Left kidney (tissue), 2 donors: Measurements from ENCODE around the gene LAPTM4A. TPM values are rescaled to one million over a fixed set of nuclear protein-coding genes. Genes with fewer than 3 reads are reported as not detected.
A peak's percentile ranks its signal among the peaks of the same experiment; 100 is the strongest.

Experiments
- DNase-seq: peaks from one replicate; pipeline ENCODE4 v3.0.0-alpha.2; 2013
- polyA plus RNA-seq: library from polyadenylated mRNA; unstranded; fragments of 120-200 nt; gene quantifications from one replicate; pipeline ENCODE4 v1.2.1, GENCODE V29; 2013; ENCODE audit not compliant: insufficient read length

LAPTM4A gene
- polyA plus RNA-seq, 1 donor, result 421 TPM

DNA sequence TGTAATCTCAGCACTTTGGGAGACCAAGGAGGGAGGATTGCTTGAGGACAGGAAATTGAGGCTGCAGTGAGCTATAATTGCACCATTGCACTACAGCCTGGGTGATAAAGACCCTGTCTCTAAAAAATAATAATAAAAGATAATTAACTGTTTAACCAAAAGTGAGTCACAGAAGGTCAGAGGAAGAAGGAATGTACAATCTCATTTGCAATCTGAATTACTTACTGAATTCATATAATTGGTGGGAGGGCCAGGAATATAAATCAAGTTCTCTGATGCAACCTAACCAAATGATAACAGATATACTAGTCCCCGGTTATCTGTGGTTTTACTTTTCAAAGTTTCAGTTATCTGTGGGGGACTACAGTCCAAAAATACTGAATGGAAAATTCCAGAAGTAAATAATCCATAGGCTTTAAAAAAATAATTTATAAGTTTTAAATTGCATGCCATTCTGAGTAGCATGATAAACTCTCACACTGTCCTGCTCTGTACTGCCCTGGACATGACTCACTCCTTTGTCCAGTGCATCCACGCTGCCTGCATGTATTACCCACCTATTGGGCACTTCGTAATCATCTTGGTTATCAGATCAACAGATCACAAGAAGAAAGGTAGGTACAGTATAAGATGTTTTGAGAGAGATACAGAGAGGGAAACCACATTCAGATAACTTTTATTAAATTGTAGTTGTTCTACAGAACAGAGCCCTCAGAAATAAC lies 26.2 kb downstream of the LAPTM4A start:
- no peak for DNase-seq

DNA sequence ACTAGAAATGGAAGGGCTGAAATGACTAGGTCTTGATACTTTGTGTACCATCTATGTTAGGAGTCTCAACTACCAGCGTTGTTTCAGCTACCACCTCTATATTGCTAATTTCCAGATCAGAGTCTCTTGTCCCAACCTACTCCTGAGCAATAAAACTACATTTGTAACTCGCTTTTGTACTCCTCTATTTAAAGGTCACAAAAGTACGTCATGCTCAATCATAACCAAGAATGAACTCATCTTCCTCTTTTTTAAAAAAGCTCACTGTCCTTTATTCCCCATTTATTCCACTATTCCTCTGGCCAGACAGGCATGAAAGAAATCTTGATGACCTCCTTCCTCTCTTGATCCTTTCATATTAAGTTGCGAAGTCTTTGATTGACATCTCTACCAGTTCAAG lies 27.7 kb downstream of the LAPTM4A start:
- no peak for DNase-seq

DNA sequence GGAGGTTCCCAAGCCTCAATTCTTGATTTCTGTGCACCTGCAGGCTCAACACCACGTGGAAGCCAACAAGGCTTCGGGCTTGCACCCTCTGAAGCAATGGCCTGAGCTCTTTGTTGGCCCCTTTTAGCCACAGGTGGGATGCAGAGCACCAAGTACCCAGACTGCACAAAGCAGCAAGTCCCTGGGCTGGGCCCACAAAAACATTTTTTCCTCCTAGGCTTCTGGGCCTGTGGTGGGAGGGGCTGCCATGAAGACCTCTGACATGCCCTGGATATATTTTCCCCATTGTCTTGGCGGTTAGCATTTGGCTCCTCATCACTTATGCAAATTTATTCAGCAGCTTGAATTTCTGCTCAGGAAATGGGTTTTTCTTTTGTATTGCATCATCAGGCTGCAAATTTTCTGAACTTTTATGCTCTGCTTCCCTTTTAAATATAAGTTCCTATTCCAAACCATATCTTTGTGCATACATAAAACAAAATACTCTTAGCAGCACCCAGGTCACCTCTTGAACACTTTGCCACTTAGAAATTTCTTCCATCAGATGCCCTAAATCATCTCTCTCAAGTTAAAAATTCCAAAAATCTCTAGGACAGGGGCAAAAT lies 29.9 kb downstream of the LAPTM4A start:
- no peak for DNase-seq

DNA sequence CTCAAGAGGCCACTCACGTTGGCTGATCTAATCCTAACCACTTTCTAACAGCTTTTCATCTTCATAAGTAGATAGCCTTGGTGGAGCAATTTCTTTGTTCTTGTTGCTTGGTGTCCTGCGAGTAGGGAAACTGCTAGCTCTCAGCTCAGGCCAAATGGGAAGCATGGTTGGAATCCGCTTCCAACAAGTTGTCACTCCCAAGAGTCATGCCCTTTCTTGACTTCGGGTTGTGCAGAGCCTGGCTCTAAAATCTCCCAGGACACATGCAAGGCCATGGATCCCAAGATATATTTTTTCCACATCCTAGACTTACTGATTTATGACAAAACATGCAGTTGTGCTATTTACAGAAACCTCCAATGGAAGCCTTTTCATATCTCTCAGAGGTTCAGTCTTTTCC lies 31.7 kb downstream of the LAPTM4A start:
- DNase-seq, result no peak

DNA sequence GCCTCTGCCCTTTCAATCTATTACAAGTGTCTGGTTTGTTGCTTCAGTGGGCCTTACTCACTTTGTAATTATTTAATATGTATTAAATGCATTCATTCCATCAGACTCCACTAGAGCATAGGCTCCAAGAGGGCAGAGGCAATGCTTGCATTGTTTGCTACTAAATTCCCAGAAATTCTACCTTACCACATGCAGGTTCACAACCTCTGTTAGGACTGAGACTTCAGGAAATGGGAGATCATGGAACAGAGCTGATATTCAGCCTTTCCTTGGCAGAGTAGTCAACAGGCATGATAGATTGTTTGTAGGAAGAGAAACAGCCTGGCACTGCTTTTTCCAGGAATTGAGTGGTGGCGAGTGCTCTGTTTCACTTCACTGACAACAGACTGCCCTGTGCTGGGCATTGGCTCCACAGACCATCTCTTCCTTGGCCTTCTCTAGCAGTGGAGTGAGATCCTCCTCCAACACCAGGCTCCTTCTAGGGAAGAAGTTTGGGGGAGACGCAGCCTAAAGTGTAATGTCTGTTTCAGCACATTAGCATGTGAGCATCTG lies 32.8 kb downstream of the LAPTM4A start:
- no peak for DNase-seq

DNA sequence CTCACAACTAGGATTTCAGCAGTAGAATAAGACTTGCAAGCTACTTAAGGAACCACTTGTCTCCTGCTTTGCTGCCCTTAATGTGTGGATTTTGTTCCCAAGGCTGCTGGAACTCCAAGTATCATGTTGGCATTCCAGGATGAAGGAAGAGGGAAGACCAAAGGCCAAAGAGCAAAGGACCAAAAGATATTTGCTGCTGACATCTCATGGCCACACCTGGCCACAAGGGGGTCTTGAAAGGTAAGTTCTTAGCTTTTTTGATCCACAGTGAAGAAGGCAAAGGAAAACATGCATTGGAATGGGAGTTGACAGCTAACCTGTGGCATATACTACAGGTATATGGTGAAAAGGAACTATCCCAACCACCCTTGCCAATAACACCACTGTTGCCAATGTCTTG lies 35.1 kb downstream of the LAPTM4A start:
- no peak for DNase-seq

DNA sequence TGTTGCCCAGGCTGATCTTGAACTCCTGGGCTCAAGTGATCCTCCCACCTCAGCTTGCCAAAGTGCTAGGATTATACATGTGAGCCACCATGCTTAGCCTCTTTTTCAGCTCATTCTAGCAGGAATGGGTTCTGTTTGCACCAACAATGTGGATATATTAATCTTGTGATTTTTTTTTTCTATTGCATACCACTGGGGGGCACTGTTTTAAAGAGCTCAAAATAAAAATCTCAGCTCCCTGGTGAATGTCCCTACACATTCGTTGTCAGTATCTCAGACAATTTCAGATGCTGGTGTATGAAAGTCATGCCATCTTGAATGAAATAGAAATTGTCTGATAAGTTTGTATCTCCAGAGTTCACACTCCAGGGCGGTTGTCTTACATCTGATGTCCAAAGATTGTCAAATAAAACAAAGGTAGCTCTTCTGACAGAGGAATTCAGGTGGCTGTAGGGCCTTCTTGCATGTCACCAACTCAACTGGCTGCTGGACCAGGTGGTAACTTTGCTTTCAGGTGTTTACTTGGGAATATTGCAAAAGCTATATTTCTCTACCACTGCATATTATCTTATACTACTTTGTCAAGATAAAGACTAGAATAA lies 35.8 kb downstream of the LAPTM4A start:
- DNase-seq, result peak; percentile 68

DNA sequence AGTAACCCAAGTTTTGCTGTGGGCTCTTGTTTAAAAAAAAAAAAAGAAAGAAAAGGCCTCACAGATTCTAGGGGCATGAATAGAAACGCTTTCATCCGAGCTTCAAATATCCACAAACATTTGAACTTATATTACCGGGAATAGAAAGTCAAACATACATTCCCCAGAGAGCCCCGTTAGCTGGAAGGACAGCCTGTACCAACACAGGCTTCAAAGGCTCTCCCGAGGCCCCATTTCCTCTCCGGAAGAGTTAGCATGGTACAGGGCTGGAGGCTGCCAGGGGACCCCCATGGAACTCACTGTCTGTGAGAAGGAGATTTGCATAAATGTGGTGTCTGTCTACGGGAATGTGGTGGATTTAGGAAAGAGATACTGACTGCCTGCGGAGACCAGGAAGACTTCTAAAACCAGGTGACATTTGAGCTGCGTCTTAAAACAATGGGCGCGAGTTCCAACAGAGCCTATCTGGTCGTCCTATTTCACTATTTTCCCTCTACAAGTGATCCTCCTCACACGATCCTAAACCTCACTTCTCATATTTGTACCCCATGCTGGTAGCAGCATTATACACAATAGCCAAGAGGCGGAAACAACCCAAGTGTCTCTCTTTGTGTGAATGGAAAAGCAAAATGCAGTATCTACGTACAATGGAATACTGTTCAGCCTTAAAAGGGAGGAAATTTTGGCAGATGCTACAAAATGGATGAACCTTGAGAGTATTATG lies 38.1 kb downstream of the LAPTM4A start:
- no peak for DNase-seq

DNA sequence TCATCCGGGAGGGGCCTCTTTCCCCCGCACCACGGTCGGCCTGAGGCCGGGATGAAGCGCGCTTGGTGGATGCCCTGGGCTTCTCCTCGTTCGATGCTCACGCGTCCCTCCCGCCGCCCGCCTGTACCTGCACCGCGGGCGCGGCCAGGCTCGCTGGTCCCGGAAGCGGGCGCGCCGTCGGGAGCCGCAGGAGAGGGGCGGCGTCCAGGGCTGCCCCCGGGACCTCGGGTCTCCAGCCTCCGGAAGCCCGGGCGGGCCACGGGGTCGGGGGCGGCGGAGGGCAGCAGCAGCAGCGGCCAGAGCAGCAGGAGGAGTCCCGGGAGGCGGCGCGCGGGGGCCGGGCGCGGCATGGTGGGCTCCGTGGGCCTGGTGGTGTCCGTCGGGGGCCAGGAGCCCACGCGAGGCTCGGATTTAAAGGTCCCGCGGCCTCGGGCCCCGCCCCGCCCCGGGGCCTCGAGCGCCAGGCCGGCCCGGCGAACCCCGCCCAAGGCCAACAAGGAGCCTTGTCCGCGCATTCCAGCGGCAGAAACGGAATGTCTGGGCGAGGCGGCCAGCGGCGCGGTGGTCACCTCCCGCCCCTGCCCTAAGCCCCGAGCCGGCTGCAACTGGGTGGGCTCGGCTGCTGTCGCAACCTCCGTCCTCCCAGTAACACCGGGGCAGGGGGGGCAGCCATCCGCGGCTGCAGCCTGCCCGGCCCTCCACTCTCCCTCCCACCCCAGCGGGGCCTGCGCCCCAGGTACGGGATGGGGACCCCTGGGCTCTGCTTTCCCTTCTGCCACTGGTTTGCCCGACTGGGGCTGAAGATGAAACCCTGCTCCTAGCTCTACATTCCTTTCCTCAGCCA lies 38.9 kb downstream of the LAPTM4A start, which contains the start of gene MATN3:
Gene MATN3, minus strand, starts transcription at position 387 of the 844 bp plus-strand sequence. Its CDS starts 37 bp downstream, at position 350.
- no peak for DNase-seq

DNA sequence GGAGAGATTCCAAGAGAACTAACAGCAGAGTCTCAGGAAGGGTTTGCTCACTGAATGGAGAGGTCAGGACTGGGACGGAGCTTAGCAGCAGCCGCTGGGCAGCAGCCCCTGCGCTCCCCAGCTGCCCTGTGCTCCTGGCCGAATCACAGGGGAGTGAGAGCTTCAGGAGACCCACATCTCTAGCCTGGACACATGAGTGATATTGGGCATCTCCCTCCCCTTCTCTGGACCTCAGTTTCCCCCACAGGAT lies 39.5 kb downstream of the LAPTM4A start:
- DNase-seq, result no peak

DNA sequence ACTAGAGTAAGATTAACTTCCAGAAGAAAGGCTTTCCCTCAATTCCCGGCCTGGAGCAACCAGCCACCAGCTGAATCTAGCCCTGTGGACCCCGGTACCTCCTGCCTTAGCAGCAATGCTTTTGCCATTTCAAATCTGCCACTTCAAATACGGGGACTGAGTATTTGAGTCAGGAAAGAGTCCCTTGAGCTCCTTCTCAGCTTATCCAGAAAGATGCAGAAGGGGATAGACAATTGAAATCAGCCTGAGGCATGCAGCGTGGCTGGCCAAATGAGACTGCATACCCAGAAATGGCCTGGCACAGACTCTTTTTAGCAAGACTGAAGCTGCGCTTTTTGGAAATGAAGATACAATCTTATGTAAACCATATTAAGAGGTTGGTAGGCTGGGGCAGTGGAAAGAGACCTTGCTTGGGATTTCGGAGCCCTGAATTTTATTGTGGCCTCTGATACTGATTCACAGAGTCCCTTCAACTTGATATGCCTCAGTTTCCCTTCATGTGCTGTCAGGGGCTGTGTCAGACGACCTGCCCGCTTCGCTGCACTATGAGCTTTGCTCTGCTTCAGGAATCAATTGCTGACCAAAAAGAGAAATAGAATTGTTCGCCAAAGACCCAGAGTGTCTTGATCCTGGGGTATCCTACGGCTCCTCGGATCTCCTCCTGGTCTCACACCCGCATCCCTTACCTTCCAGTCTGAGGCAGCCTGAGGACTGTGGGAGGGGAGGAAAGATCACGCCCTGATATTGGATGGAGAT lies 40.0 kb downstream of the LAPTM4A start:
- DNase-seq, result no peak

DNA sequence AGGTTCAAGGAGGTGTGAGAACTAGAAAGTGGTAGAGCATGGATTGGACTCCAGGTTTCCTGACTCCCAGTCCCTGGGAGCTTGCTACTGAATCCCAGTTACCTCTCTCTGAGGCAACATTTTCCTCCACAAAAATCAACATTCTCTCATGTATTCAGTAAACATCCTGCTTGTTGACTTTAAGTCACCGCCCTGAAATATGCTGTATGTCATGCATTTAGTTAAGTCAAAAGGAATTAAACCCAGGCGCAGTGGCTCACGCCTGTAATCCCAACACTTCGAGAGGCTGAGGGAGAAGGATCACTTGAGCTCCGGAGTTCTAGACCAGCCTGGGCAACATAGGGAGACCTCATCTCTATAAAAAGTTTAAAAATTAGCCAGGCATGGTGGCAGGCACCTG lies 42.7 kb downstream of the LAPTM4A start:
- no peak for DNase-seq

DNA sequence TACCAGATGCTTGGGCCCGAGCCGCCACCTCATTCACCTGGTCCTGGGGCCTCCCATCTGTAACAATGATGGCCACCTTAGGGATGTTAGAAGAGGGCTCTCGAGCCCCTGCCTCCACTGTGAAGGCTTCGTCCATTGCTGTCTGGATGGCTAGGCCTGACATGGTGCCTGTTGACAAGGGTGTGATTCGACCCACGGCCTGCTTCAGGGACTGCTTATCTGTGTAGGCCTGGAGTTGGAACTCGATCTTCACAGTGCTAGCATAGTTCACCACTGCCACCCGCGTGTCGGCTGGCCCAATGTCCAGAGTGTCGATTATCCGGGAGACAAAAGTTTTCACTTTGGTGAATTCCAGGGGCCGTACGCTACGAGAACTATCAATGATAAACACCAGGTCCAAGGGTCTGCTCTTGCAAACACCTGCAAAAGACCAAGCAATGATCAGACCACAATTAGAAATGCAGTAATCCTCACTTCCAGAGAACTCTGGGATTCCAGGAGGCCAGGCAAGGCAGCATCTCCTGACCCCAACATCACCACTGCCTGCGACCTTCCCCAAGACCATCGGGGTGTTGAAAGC lies 45.4 kb downstream of the LAPTM4A start:
- DNase-seq, result no peak

DNA sequence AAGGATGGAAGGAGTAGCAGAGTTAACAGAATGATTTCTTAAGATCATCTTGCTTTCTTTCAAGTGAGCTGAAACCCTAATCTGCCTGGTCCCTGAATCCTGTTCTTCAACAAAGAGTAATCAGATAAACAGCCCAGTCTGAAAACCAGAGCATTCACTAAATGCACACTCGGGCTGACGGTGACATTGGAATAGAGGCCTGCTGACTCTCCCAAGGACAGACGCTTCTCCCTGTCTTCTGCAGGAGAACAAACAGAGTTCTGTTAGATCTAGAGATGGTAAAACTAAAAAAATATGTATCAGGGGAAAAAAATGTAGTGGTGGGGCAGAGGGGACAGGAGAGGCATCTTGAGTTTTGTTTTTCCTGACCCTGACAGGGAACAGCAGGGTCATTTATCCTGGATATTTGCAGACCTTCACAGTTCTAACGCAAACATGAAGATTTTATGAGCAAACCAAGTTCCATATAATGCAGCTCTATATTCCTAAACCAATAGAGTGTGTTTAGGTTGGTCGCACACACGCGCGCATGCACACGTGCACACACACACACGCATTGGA lies 46.3 kb downstream of the LAPTM4A start:
- DNase-seq, result no peak

DNA sequence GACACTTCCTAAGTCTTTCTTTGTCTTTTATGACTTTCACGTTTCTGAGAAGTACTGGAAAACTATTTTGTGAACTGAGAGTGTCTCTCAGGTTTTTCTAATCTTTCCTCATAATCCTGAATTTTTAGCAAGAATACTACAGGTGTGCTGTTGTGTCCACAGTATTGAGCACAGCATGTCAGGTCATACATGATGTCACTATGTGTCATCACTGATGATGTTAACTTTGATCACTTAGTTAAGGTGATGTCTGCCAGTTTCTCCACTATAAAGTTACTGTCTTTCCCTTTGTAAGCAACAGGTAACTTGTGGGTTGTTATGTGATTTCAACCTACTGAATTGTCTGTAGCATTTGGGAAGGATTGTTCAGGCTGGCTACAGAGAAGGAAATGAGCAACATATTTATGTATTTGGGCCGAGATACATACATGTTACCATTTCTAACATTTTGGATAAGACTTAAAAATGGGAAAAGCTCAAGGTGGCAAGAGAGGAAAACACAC lies 50.0 kb downstream of the LAPTM4A start:
- no peak for DNase-seq

DNA sequence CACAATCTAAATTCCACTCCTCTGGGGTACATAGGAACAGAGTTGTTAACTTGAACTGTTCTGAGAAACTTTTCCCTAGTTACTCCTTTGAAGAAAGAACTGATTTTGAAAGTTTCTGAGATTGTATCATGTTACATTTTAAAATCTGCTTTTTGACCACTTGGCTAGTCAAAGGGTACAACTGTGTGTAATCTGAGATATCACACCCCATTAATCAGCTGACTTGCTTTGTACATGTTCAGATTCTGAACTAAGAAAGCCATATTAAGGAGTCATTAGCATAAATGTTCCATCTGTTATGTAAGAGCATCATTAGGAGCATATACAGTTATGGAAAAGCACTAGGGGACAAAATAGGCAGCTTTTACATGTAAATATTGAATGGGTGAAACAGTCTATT lies 57.7 kb downstream of the LAPTM4A start:
- DNase-seq, result no peak

DNA sequence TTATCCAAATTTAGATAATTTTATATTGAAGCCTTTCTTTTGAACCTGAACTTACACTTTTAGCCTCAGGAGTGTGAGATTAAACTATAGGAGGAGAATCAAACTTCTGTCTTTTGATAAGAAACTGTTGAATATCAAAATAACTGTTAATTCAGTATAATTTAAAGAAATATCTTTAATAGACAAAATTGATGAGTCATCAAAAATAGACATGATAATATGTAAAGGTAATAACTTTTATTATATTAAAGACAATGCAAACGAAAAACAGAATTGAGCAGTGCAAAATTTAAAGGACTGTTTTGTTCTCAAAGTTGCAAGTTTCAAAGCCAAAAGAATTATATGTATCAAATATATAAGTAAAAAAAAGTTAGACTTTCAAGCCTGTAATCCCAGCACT lies 59.5 kb downstream of the LAPTM4A start:
- no peak for DNase-seq

DNA sequence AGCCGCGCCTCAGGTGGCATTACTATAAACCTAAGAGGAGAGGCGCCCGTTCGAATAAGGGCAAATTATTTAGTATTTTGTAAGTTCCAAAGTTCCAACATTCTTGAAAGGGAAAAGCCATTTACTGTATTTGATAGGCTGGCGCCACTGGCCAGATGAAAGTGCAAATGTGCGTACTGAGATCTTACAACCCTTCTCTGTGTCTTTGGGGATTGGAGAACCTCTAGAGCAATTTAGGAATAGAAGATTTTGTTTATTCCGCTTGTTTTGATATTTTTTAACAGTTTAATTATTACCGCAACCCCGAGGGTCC lies 61.1 kb downstream of the LAPTM4A start:
- no peak for DNase-seq

DNA sequence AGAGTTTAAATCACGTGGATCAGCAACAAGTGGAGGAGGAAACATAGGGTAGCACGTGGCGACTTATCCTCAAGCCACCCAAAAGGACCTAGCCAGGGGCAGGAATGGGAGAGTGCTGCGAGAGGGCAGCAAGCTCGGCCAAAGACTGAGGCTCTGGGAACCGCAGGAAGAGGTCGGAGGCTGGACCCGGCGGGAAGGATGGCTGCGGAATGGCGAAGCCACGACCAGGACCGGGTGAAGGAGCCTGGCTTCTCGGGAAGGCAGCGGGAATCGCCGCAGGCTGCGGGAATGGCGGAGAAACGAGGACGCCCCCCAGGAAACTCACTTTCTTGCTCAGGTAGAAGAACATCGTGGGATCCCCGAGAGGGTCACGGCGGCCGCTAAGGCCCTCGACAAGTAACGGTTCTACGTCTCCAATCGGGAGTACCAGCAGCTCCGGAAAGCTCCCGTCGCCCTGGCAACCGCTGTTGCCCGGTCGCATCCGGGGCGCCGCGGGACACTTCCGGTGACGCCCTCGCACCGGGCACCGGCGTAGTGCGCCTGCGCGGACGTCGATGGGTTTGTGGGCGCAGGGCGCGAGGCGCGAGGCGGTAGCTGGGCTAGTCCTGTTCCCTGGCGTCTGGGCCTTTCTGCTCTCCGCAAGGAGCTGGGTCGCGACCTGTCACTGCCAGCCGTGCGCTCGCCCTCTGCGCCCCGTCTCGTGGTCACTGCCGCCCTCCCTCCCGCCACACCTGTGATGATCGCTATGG lies 61.6 kb downstream of the LAPTM4A start, which contains the start of gene WDR35:
Gene WDR35, minus strand, starts transcription at position 439 of the 749 bp plus-strand sequence. Its CDS starts 90 bp downstream, at position 349.
- peak; percentile 85 for DNase-seq

DNA sequence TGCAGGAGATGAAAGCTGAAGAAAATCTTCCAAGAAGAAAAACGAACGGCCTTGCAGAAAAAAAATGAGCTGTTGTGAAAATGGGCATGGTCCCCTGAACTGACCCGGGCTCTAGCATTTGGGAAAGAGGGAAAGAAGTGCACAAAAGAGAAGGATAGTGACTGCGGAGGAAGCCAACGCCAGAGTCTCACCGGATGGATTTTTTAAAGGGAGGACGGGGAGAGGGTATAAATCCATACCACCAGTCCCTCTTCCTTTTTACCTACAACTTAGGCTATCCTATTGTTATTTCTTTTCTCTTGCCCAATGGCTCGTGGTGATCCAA lies 62.1 kb downstream of the LAPTM4A start:
- DNase-seq, result no peak
